ENCODE measurements around the gene CDH13.
A peak's percentile ranks its signal among the peaks of the same experiment; 100 is the strongest.

The CDH13 gene

GRCh38 chr16:83390759-83391158 lies 764.0 kb downstream of the CDH13 start:
- H3K4me2 ChIP-seq (ENCODE audit: low read length): no peak overlapping the region

GRCh38 chr16:83392743-83393142 lies 766.0 kb downstream of the CDH13 start:
- Histone ChIP-seq H3K4me2 (ENCODE audit: low read length) (no peak overlapping the region), H3K9me2 (replicated peaks; ENCODE audit: control insufficient read depth, low read length) (no peaks in the 10 kb centered on the region), H3K27me3 (ENCODE audit: control insufficient read depth, low read length) (no peaks in the 10 kb centered on the region), H3K4me1 (ENCODE audit: control insufficient read depth, low read length) (no peaks in the 10 kb centered on the region), H3K79me2 (ENCODE audit: control insufficient read depth, low read length) (no peaks in the 10 kb centered on the region), H3F3A (ENCODE audit: control insufficient read depth, insufficient read depth) (no peaks in the 10 kb centered on the region), H3K9me3 (ENCODE audit: control insufficient read depth, insufficient read depth, low read length) (no peaks in the 10 kb centered on the region), H4K20me1 (ENCODE audit: control insufficient read depth, insufficient read depth, low read depth, low read length) (no peaks in the 10 kb centered on the region), H3K36me3 (ENCODE audit: control insufficient read depth, low read length) (no peaks in the 10 kb centered on the region), H3K4me3 (ENCODE audit: low read length) (no peak overlapping the region), H3K27ac (ENCODE audit: low read depth, low read length) (no peak overlapping the region)
- TF ChIP-seq EZH2phosphoT487 (IDR thresholded peaks at IDR 0.05; ENCODE audit: borderline replicate concordance, low read length) (no peak), CTCF (IDR thresholded peaks at IDR 0.05; ENCODE audit: low read depth, low read length, poor library complexity, severe bottlenecking) (no peak)

More at GRCh38 chr16:83390759-83391158, 764.0 kb downstream of the CDH13 start:
- Histone ChIP-seq H3K9me2 (replicated peaks; ENCODE audit: control insufficient read depth, low read length) (no peaks in the 10 kb centered on the region), H3F3A (ENCODE audit: control insufficient read depth, insufficient read depth) (no peaks in the 10 kb centered on the region), H3K79me2 (ENCODE audit: control insufficient read depth, low read length) (no peaks in the 10 kb centered on the region), H4K20me1 (ENCODE audit: control insufficient read depth, insufficient read depth, low read depth, low read length) (no peaks in the 10 kb centered on the region), H3K9me3 (ENCODE audit: control insufficient read depth, insufficient read depth, low read length) (no peaks in the 10 kb centered on the region), H3K4me1 (ENCODE audit: control insufficient read depth, low read length) (no peaks in the 10 kb centered on the region), H3K27me3 (ENCODE audit: control insufficient read depth, low read length) (no peaks in the 10 kb centered on the region), H3K4me3 (ENCODE audit: low read length) (no peak overlapping the region), H3K27ac (ENCODE audit: low read depth, low read length) (no peak overlapping the region), H3K36me3 (ENCODE audit: control insufficient read depth, low read length) (no peaks in the 10 kb centered on the region)
- TF ChIP-seq EZH2phosphoT487 (IDR thresholded peaks at IDR 0.05; ENCODE audit: borderline replicate concordance, low read length): no peak
- TF ChIP-seq CTCF (IDR thresholded peaks at IDR 0.05; ENCODE audit: low read depth, low read length, poor library complexity, severe bottlenecking): no peak

GRCh38 chr16:83393196-83393981 lies 766.6 kb downstream of the CDH13 start:
- Histone ChIP-seq H4K20me1 (ENCODE audit: control insufficient read depth, insufficient read depth, low read depth, low read length) (no peaks in the 10 kb centered on the region), H3K4me3 (ENCODE audit: low read length) (no peak overlapping the region), H3K27me3 (ENCODE audit: control insufficient read depth, low read length) (no peaks in the 10 kb centered on the region), H3K36me3 (ENCODE audit: control insufficient read depth, low read length) (no peaks in the 10 kb centered on the region), H3K4me1 (ENCODE audit: control insufficient read depth, low read length) (no peaks in the 10 kb centered on the region), H3K79me2 (ENCODE audit: control insufficient read depth, low read length) (no peaks in the 10 kb centered on the region), H3K9me3 (ENCODE audit: control insufficient read depth, insufficient read depth, low read length) (no peaks in the 10 kb centered on the region), H3K27ac (ENCODE audit: low read depth, low read length) (no peak overlapping the region), H3K9me2 (replicated peaks; ENCODE audit: control insufficient read depth, low read length) (no peaks in the 10 kb centered on the region), H3F3A (ENCODE audit: control insufficient read depth, insufficient read depth) (no peaks in the 10 kb centered on the region), H3K4me2 (ENCODE audit: low read length) (no peak overlapping the region)
- TF ChIP-seq CTCF (IDR thresholded peaks at IDR 0.05; ENCODE audit: low read depth, low read length, poor library complexity, severe bottlenecking): peak; percentile 22
- TF ChIP-seq EZH2phosphoT487 (IDR thresholded peaks at IDR 0.05; ENCODE audit: borderline replicate concordance, low read length): no peak

Measured in DOHH2 (cell line).